ENCODE data around the gene EDA.
A peak's percentile ranks its signal among the peaks of the same experiment; 100 is the strongest.

Gene EDA

DNA sequence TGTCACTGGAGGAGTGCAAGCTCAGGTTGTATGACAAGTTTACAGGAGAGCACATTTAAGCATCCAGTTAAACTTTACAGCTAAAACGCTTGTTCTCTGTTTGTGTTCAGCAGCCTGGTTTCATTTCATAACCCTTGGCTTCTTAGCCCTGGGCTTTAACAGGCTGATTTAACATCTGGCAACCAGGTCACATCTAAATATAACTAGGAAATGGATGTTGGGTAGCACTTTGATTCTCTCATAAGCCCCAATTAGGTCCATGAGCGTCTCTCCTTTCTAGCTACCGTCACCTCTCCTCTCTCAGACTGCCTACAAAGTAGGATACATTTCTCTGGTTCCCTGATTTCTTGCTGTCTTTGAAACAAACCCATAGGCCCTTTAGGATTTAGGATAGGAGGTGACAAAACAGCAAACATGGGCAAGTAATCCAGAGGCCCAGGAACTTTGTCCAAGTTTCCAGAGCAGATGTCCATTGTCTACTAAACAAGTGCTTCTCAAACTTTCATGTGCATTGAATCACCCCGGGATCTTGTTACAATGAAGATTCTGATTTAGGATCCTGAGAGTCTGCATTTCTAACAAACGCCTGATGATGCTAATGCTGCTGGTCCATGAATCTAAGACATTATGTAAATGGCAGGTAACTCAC is 468.8 kb downstream of the EDA start:
- DNase-seq: no peak

DNA sequence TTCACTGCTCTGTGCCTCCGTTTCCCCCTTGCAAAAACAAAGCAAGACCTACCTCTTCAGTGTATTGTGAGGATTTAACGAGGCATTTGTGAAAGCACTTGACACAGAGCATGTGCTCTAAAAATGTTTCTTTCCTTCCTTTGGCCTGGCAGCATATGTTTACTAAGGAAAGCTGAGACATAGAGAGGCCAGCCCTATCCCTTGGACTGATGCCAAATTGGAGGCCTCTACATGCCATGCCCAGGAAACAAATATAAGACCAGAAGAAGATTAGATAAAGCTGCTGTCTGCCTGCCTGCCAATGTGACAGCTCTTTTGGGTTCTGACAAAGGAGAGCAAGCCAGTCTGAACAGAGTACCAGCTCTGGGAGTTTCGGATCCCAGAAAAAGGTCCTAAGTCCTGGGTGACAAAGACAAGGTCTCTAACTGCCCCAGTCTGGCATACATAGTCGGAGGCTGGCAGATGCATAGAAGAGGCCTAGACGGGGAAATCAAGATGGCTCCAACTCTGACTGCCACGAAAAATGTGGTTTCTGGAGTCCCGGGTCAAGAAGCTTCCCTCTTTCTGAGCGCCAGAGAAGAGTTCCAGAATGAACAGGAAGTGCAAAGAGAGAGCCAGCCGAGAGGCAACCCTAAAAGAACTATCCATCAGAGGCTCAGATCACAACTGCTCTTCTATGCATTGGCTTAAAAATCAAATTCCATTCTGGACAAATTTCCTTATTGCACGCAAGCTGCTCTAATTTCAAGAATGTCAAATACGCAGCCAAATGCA is 472.1 kb downstream of the EDA start:
- DNase-seq: peak; percentile 26

DNA sequence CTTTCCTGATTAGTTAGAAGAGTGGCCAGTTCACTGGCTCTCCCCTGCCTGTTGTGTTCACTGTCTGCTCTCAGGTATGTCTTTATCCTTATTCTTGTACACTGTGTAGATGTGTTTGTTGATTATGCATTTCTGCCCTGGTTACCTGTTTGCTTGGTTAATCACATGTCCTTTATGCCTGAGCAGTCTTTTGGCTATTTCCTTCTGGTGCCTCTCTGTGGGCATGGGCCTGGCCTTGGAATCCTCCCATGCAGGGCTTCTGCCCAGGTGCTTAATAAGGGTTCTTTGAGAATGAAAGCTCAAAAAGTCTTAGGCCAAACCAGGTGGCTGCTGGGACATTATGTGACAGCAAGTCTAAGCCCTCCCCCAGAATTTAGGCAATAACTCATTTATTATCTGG is 472.8 kb downstream of the EDA start:
- DNase-seq: no peak
